Measurements from ENCODE around the gene PIK3R3.

DNA sequence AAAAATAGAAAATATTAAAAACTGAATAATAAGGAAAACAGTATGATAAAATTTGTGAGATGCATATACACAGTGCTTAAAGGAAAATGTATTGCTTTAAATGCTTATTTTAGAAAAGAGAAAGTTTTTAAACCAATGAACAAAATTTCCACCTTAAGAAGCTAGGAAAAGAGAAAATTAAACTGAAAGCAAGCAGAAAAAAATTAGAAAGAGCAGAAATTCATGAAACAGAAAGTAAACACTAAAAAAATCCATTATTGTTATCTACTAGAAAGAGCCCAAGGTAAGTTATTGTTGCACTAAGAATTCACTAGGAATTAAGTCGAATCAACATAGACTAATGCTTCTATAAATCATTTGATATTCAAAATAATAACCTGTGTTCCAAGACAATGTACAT lies 67.7 kb downstream of the PIK3R3 start:
- TF ChIP-seq, protein P1, sequence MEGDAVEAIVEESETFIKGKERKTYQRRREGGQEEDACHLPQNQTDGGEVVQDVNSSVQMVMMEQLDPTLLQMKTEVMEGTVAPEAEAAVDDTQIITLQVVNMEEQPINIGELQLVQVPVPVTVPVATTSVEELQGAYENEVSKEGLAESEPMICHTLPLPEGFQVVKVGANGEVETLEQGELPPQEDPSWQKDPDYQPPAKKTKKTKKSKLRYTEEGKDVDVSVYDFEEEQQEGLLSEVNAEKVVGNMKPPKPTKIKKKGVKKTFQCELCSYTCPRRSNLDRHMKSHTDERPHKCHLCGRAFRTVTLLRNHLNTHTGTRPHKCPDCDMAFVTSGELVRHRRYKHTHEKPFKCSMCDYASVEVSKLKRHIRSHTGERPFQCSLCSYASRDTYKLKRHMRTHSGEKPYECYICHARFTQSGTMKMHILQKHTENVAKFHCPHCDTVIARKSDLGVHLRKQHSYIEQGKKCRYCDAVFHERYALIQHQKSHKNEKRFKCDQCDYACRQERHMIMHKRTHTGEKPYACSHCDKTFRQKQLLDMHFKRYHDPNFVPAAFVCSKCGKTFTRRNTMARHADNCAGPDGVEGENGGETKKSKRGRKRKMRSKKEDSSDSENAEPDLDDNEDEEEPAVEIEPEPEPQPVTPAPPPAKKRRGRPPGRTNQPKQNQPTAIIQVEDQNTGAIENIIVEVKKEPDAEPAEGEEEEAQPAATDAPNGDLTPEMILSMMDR (IDR thresholded peaks at IDR 0.05; ENCODE audit: insufficient read depth, low read length, poor library complexity, severe bottlenecking), result no peak
- no peak for TF ChIP-seq EZH2phosphoT487 (conservative IDR thresholded peaks at IDR 0.05; ENCODE audit: low read length)
